Mesenchymal stem cell (in vitro differentiated cells and primary cell): ENCODE results near the gene AKAP6.

Source experiments
- DNase-seq: peaks from one replicate; pipeline ENCODE4 v3.0.0-alpha.2; 2013
- H2AFZ ChIP-seq: one replicate; pipeline ENCODE4 v1.6.1; 2013; ENCODE audit warnings: low read depth, mild to moderate bottlenecking, control low read depth, inconsistent platforms, low read length, moderate library complexity
- H2AK5ac ChIP-seq: 2 replicates; pipeline ENCODE4 v1.6.1; 2013; ENCODE audit warnings: low read length, moderate library complexity, mild to moderate bottlenecking, inconsistent platforms; ENCODE audit not compliant: severe bottlenecking
- H2BK120ac ChIP-seq: one replicate; pipeline ENCODE4 v1.6.1; 2013; ENCODE audit warnings: low read depth, mild to moderate bottlenecking, inconsistent platforms, low read length, moderate library complexity
- H2BK12ac ChIP-seq, 2 experiments: one replicate each; pipeline ENCODE4 v1.6.1; 2013; ENCODE audit warnings: inconsistent platforms in 2 of 2, low read length in 2 of 2, mild to moderate bottlenecking in 2 of 2, moderate library complexity in 2 of 2, control low read depth in 1 of 2
- H2BK15ac ChIP-seq: one replicate; pipeline ENCODE4 v1.6.1; 2013; ENCODE audit warnings: mild to moderate bottlenecking, low read depth, inconsistent platforms; ENCODE audit not compliant: poor library complexity, severe bottlenecking
- H2BK5ac ChIP-seq: 2 replicates; pipeline ENCODE4 v1.6.1; 2013; ENCODE audit warnings: low read depth, mild to moderate bottlenecking, low read length, control low read depth, inconsistent platforms; ENCODE audit not compliant: poor library complexity, severe bottlenecking
- H3K14ac ChIP-seq, 2 experiments: one replicate each; pipeline ENCODE4 v1.6.1; 2013; ENCODE audit warnings: inconsistent platforms in 2 of 2, low read length in 2 of 2, control low read depth in 1 of 2, mild to moderate bottlenecking in 1 of 2, moderate library complexity in 1 of 2
- H3K18ac ChIP-seq, 2 experiments: one replicate each; pipeline ENCODE4 v1.6.1; 2013; ENCODE audit warnings: inconsistent platforms in 2 of 2, low read length in 2 of 2, control low read depth in 1 of 2, low read depth in 1 of 2, mild to moderate bottlenecking in 1 of 2
- H3K23ac ChIP-seq, 2 experiments: one replicate each; pipeline ENCODE4 v1.6.1; 2013; ENCODE audit warnings: inconsistent platforms in 2 of 2, low read length in 2 of 2, mild to moderate bottlenecking in 2 of 2, moderate library complexity in 2 of 2, control low read depth in 1 of 2
- H3K27ac ChIP-seq: 2 replicates; pipeline ENCODE4 v1.5.1; 2013; ENCODE audit warnings: mild to moderate bottlenecking, moderate library complexity, low read length, control low read depth, inconsistent platforms; ENCODE audit not compliant: poor library complexity, severe bottlenecking
- H3K27me3 ChIP-seq, 2 experiments: 2 replicates each; pipeline versions ENCODE4 v1.6.1 to v1.7.0; 2013; ENCODE audit warnings: low read length in 2 of 2, mild to moderate bottlenecking in 2 of 2, moderate library complexity in 2 of 2, control low read depth in 1 of 2, inconsistent platforms in 1 of 2; ENCODE audit not compliant: control insufficient read depth in 1 of 2, insufficient read depth in 1 of 2
- H3K36me3 ChIP-seq, 2 experiments: 2 replicates each; pipeline versions ENCODE4 v1.6.1 to v1.7.0; 2013; ENCODE audit warnings: low read length in 2 of 2, control low read depth in 1 of 2, inconsistent platforms in 1 of 2, low read depth in 1 of 2, mild to moderate bottlenecking in 1 of 2; ENCODE audit not compliant: insufficient read depth in 2 of 2, control insufficient read depth in 1 of 2
- H3K4ac ChIP-seq, 2 experiments: one replicate each; pipeline ENCODE4 v1.6.1; 2013; ENCODE audit warnings: inconsistent platforms in 2 of 2, low read length in 2 of 2, mild to moderate bottlenecking in 2 of 2, moderate library complexity in 2 of 2, control low read depth in 1 of 2, low read depth in 1 of 2
- H3K4me1 ChIP-seq: 2 replicates; pipeline ENCODE4 v1.6.1; 2013; ENCODE audit warnings: low read depth, low read length, control low read depth; ENCODE audit not compliant: control insufficient read depth, insufficient read depth
- H3K4me2 ChIP-seq: 2 replicates; pipeline ENCODE4 v1.6.1; 2013; ENCODE audit warnings: low read length, mild to moderate bottlenecking, inconsistent platforms; ENCODE audit not compliant: poor library complexity, severe bottlenecking
- H3K4me3 ChIP-seq, 2 experiments: 2 replicates each; pipeline versions ENCODE4 v1.5.1 to v1.7.0; 2013; ENCODE audit warnings: low read length in 2 of 2, mild to moderate bottlenecking in 2 of 2, control low read depth in 1 of 2, low read depth in 1 of 2; ENCODE audit not compliant: insufficient read depth in 1 of 2
- H3K79me1 ChIP-seq: replicated peaks from 2 replicates; pipeline ENCODE4 v1.6.1; 2013; ENCODE audit warnings: mild to moderate bottlenecking, control low read depth, low read length, inconsistent platforms; ENCODE audit not compliant: poor library complexity, severe bottlenecking
- H3K9ac ChIP-seq: 2 replicates; pipeline ENCODE4 v1.7.0; 2013; ENCODE audit warnings: mild to moderate bottlenecking, low read length, moderate library complexity
- H3K9me3 ChIP-seq: 2 replicates; pipeline ENCODE4 v1.7.0; 2013; ENCODE audit warnings: mild to moderate bottlenecking, low read length; ENCODE audit not compliant: control insufficient read depth
- H4K8ac ChIP-seq: one replicate; pipeline ENCODE4 v1.6.1; 2013; ENCODE audit warnings: inconsistent platforms, mild to moderate bottlenecking, low read length, moderate library complexity
- H4K91ac ChIP-seq: one replicate; pipeline ENCODE4 v1.6.1; 2013; ENCODE audit warnings: mild to moderate bottlenecking, low read length, inconsistent platforms
- WGBS: methylation state at CpG from one replicate; pipeline ENCODE4 v1.1.7; 2013; ENCODE audit warnings: mixed read lengths; 5-methylcytosine and 5-hydroxymethylcytosine counted together

AKAP6 gene

DNA sequence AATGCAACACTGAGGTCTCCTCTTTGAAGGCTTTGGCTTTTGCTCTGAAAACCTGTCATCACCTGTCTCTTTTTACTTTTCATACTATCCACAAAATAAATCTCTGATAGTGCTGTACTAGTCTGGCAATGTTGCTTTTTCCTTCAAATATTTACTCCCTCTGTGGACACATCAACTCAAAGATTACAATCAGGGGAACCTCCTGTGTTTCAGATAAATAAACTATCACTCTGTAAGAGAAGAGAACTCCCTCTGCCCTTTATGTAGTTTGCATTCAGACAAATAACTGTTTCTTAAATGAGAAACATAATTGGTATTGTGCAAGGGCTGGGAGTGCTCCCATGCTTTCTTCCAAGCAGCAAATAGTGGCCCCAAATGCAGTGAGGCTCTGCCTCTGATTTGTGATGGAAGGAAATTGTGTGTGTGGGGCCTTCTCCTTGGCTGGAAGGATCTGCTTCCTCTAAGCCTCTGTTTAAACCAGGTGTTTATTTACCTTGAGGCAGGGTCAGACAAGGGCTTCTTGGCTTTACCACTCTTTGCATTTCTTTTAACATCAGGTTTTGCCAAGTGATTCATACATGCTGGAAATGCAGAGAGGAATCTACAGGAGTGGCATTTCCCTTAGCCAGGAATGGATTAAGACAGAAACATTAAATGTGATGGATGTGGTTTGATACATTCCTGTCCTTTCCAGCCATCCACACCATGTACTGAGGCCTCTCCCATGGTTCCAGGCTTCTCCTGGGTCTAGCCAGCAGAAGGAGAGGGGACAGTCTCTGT is 69.0 kb downstream of the AKAP6 start:
- Histone ChIP-seq H3K9ac (no peak overlapping the region), H3K14ac (no peak overlapping the region), H3K4me1 (peaks cover 2% of the 10 kb centered on the region), H4K8ac (no peak overlapping the region), H3K79me1 (no peaks in the 10 kb centered on the region), H2AFZ (no peak overlapping the region), H2BK12ac (peak overlapping the region in 1 of 2 experiments; percentile 54), H2AK5ac (no peak overlapping the region), H2BK15ac (no peak overlapping the region), H3K27ac (peak overlapping the region; percentile 31), H3K27me3 (peaks cover 0 to 37% of the 10 kb centered on the region in 2 experiments), H4K91ac (no peak overlapping the region), H3K4ac (peak overlapping the region in 1 of 2 experiments; percentile 26), H3K4me3 (no peak overlapping the region), H3K9me3 (no peaks in the 10 kb centered on the region), H3K4me2 (no peak overlapping the region), H3K23ac (no peak overlapping the region), H2BK120ac (no peak overlapping the region), H3K18ac (peak overlapping the region in 1 of 2 experiments; percentile 48), H3K36me3 (no peaks in the 10 kb centered on the region), H2BK5ac (no peak overlapping the region)
- DNase-seq, result peak; percentile 50

DNA sequence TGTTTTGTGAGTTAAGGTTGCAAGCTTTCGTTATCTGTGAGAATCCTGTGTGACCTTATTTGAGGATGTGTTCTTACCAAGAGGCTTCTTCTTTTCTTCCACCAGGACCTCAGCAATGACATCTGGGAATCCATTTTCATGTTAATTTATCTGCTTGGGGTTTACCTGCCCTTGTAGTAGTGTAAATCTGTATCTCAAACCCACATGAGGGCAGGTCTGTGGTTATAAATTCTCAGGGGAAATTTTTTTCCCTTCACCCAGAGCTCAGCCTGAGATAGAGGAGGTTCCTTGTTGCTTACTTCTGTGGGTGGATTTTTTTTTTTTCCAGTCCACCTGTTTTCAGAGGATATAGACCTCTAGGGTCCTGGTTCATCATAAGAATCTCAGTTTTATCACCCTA is 70.8 kb downstream of the AKAP6 start:
- Histone ChIP-seq H3K27ac (no peak overlapping the region), H2AK5ac (no peak overlapping the region), H3K36me3 (no peaks in the 10 kb centered on the region), H2BK120ac (no peak overlapping the region), H2BK12ac (no peak overlapping the region), H3K14ac (no peak overlapping the region), H4K91ac (no peak overlapping the region), H3K27me3 (peaks cover 0 to 30% of the 10 kb centered on the region in 2 experiments), H3K4me1 (peaks cover 2% of the 10 kb centered on the region), H3K79me1 (no peaks in the 10 kb centered on the region), H2BK5ac (no peak overlapping the region), H4K8ac (no peak overlapping the region), H2BK15ac (no peak overlapping the region), H3K18ac (no peak overlapping the region), H3K4me2 (no peak overlapping the region), H2AFZ (no peak overlapping the region), H3K9ac (no peak overlapping the region), H3K4ac (no peak overlapping the region), H3K9me3 (no peaks in the 10 kb centered on the region), H3K23ac (no peak overlapping the region), H3K4me3 (no peak overlapping the region)
- no peak for DNase-seq
- WGBS, result 100% methylated on average over 1 of the region's 1 CpG

DNA sequence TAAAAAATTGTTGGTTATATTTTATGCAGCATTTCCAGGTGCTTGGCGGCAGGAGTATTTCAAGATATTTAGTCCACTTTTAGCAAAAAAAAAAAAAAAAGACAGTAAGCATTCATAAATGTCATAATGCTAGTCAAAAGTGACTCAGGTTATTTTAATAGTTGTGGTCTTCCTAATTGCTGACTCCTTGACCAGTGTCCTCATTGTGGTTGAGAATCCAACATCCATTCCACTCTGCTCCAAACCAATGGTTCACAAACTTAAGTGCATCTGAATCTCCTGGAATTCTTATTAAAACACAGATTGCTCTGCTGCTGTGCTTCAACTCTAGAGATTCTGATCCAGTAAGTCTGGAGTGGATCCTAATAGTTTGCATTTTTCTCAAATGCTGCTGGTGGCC is 71.4 kb downstream of the AKAP6 start:
- Histone ChIP-seq H3K18ac (no peak overlapping the region), H2BK12ac (no peak overlapping the region), H3K14ac (no peak overlapping the region), H3K4ac (no peak overlapping the region), H2BK5ac (no peak overlapping the region), H3K36me3 (no peaks in the 10 kb centered on the region), H3K27ac (no peak overlapping the region), H4K91ac (no peak overlapping the region), H3K79me1 (no peaks in the 10 kb centered on the region), H3K4me1 (peaks cover 2% of the 10 kb centered on the region), H2BK15ac (no peak overlapping the region), H3K9me3 (no peaks in the 10 kb centered on the region), H3K9ac (no peak overlapping the region), H3K4me3 (no peak overlapping the region), H3K4me2 (no peak overlapping the region), H4K8ac (no peak overlapping the region), H2AK5ac (no peak overlapping the region), H3K23ac (no peak overlapping the region), H3K27me3 (peaks cover 0 to 26% of the 10 kb centered on the region in 2 experiments), H2BK120ac (no peak overlapping the region), H2AFZ (no peak overlapping the region)
- DNase-seq, result peak; percentile 23
- WGBS, result no CpG with 5 or more reads among the region's 1 CpG

DNA sequence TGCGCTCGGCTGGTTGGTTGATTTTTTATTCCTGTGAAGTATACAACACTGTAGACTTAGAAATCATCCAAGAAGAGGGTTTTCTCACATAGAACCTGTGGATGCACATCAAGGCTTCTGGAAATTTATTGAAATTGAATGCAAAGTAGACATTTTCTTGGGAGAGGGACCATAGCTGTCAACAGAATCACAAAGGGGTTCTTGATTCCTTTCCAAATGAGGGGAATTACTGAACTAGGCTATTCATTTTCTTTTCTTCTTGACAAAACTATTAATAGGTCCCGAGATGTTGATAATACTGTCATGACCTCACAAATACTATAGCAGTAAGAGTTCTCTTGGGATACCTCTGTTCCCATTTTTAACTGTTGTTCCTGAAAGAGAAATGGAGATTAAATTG is 73.9 kb downstream of the AKAP6 start:
- Histone ChIP-seq H2BK12ac (no peak overlapping the region), H2BK120ac (no peak overlapping the region), H2BK15ac (no peak overlapping the region), H3K27me3 (peaks cover 0 to 31% of the 10 kb centered on the region in 2 experiments), H3K23ac (no peak overlapping the region), H3K27ac (no peak overlapping the region), H2BK5ac (no peak overlapping the region), H3K4me1 (peaks cover 1% of the 10 kb centered on the region), H3K4ac (no peak overlapping the region), H2AK5ac (no peak overlapping the region), H3K9me3 (no peaks in the 10 kb centered on the region), H2AFZ (no peak overlapping the region), H3K14ac (no peak overlapping the region), H3K79me1 (no peaks in the 10 kb centered on the region), H4K91ac (no peak overlapping the region), H3K18ac (no peak overlapping the region), H3K9ac (no peak overlapping the region), H3K36me3 (no peaks in the 10 kb centered on the region), H4K8ac (no peak overlapping the region), H3K4me3 (no peak overlapping the region), H3K4me2 (no peak overlapping the region)
- 100% methylated on average over 2 of the region's 3 CpGs for WGBS
- no peak for DNase-seq
